NCI-H2029 (cell line): ENCODE results near the gene MAST3.

Experiments
- DNase-seq: peaks from one replicate; lab custom pipeline; 2025; lab: John Stamatoyannopoulos, UW

MAST3 gene

GRCh38 chr19:18185538-18185937 lies 88.0 kb downstream of the MAST3 start:
- no peak for DNase-seq

GRCh38 chr19:18190278-18190677 lies 92.7 kb downstream of the MAST3 start:
- no peak for DNase-seq

GRCh38 chr19:18191640-18192062 lies 94.1 kb downstream of the MAST3 start:
- DNase-seq = no peak

GRCh38 chr19:18192673-18193387 lies 95.3 kb downstream of the MAST3 start, which contains the start of gene MPV17L2:
Gene MPV17L2, plus strand, starts transcription at chr19:18193218. Its CDS starts 64 bp downstream, at chr19:18193282.
- DNase-seq = peak; percentile 99

- DNase-seq = no peak
Measured at GRCh38 chr19:18193388-18194180, 96.0 kb downstream of the MAST3 start.

GRCh38 chr19:18194181-18194530 lies 96.6 kb downstream of the MAST3 start:
- DNase-seq = no peak

- no peak for DNase-seq
Measured at GRCh38 chr19:18194554-18195238, 97.1 kb downstream of the MAST3 start.

- DNase-seq = no peak
Measured at GRCh38 chr19:18196511-18196845, 98.9 kb downstream of the MAST3 start.

- DNase-seq = no peak
Measured at GRCh38 chr19:18197306-18197705, 99.7 kb downstream of the MAST3 start.

GRCh38 chr19:18197941-18198340 lies 100.4 kb downstream of the MAST3 start:
- no peak for DNase-seq

- DNase-seq = no peak
Measured at GRCh38 chr19:18198374-18198773, 100.8 kb downstream of the MAST3 start.
